ENCODE measurements around the gene UTP25. TPM values are rescaled to one million over a fixed set of nuclear protein-coding genes. Genes with fewer than 3 reads are reported as not detected.

The UTP25 gene
- total RNA-seq, 1 experiment from 2014 or later = 14.3 TPM

DNA sequence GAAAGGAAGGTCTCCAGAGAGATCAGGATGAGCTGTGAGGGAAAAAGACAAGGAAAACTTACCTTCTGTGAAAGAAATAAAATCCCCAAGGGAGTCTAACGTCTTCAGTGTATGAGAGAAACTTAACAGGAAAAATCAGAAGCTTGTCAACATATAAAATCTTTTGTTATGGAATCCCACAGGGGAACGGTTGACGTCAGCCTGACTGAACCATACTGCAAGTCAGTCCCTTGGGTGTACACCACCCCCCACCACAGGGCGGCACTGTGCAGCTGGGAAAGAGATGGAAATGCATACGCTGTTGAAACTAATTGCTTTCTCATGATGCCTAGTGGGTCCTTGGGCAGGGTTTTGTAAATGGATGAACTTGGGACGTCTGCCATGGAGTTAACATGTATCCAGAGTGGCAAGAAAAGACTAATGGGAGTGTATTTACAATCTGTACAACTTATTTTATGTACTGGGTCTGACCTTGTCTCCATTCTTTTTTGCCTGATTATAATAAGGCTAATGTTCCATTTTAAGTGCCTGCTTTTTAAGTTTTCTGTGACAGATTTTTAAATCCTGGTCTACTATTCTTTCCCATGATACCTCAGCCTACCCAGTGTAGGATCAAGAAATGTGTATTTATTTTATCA is 22.7 kb downstream of the UTP25 start:
- BruUV-seq (replicated peaks) = no TSS peak
- peak; percentile 89 for DNase-seq
- Histone ChIP-seq H3K36me3 (ENCODE audit: low read depth, low read length) (peaks cover 63% of the 10 kb centered on the region), H3K9me3 (ENCODE audit: low read length) (no peaks in the 10 kb centered on the region), H3K27me3 (ENCODE audit: low read length) (no peaks in the 10 kb centered on the region), H3K4me3 (ENCODE audit: low read length) (no peak overlapping the region), H3K9ac (ENCODE audit: low read length) (no peak overlapping the region), H3K4me2 (ENCODE audit: low read length) (no peak overlapping the region), H3K27ac (ENCODE audit: low read length) (peak overlapping the region; percentile 15; the same call in 1 of the 2 replicates), H2AFZ (ENCODE audit: low read length) (no peak overlapping the region), H3K79me2 (ENCODE audit: low read length) (no peaks in the 10 kb centered on the region; the same call in 1 of the 2 replicates), H3K4me1 (ENCODE audit: insufficient read depth, low read length) (no peaks in the 10 kb centered on the region), H4K20me1 (ENCODE audit: low read length) (no peaks in the 10 kb centered on the region), H3F3A (ENCODE audit: low read length, unreplicated experiment) (peaks cover 6% of the 10 kb centered on the region), H3K9me2 (replicated peaks; ENCODE audit: low read length) (no peaks in the 10 kb centered on the region)
- intact Hi-C loops (cut with micrococcal nuclease) = no loop called here
- TF ChIP-seq, protein P1, sequence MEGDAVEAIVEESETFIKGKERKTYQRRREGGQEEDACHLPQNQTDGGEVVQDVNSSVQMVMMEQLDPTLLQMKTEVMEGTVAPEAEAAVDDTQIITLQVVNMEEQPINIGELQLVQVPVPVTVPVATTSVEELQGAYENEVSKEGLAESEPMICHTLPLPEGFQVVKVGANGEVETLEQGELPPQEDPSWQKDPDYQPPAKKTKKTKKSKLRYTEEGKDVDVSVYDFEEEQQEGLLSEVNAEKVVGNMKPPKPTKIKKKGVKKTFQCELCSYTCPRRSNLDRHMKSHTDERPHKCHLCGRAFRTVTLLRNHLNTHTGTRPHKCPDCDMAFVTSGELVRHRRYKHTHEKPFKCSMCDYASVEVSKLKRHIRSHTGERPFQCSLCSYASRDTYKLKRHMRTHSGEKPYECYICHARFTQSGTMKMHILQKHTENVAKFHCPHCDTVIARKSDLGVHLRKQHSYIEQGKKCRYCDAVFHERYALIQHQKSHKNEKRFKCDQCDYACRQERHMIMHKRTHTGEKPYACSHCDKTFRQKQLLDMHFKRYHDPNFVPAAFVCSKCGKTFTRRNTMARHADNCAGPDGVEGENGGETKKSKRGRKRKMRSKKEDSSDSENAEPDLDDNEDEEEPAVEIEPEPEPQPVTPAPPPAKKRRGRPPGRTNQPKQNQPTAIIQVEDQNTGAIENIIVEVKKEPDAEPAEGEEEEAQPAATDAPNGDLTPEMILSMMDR (conservative IDR thresholded peaks at IDR 0.05; ENCODE audit: low read depth, low read length) = peak; percentile 97
- TF ChIP-seq EZH2phosphoT487 (IDR thresholded peaks at IDR 0.05; ENCODE audit: borderline replicate concordance, low read length) (no peak), EZH2 (IDR thresholded peaks at IDR 0.05; ENCODE audit: low read length, unreplicated experiment) (no peak)
- CTCF ChIA-PET = interaction anchor here (0.6 to 1.0 kb wide), 5 partner anchors 10 to 138 kb away, joined by 3 to 9 read pairs (median 3); no protein-coding TSS in a partner anchor
- POLR2A ChIA-PET (ENCODE audit: unreplicated experiment) = no interaction called here
- ATAC-seq = peak; percentile 99

DNA sequence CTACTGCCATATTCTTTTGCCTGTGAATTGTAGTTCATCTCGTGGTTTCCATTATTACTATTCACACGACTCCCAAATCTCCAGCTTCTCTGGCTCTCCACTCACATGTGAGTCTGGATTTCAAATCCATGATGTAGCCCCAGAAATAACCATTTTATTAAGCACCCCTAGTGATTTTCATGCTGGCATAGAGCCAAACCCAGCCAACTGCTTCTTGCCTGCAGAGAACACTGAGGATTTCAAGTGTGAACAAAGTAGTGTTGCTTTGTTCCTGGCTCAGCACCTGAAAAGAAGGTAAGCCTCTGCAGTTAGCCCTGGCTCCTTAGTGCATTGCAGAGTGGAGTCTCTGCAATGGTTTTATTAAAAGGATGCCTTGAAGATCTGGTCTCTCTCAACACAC is 25.9 kb downstream of the UTP25 start:
- no peaks in the 10 kb centered on the region for H3K9me3 ChIP-seq (ENCODE audit: low read length)
- no peak for DNase-seq
- ATAC-seq = no peak
- no peaks in the 10 kb centered on the region for H3K9me2 ChIP-seq (replicated peaks; ENCODE audit: low read length)
- no peaks in the 10 kb centered on the region for H4K20me1 ChIP-seq (ENCODE audit: low read length)
- H3K4me1 ChIP-seq (ENCODE audit: insufficient read depth, low read length) = no peaks in the 10 kb centered on the region
- H3K4me3 ChIP-seq (ENCODE audit: low read length) = no peak overlapping the region
- peaks cover 40% of the 10 kb centered on the region for H3K36me3 ChIP-seq (ENCODE audit: low read depth, low read length)
- intact Hi-C loops (cut with micrococcal nuclease) = no loop called here
- H3K27me3 ChIP-seq (ENCODE audit: low read length) = no peaks in the 10 kb centered on the region
- no peak overlapping the region for H3K4me2 ChIP-seq (ENCODE audit: low read length)
- no peak overlapping the region for H3K27ac ChIP-seq (ENCODE audit: low read length)
- no peak overlapping the region for H3K9ac ChIP-seq (ENCODE audit: low read length)
- H3K79me2 ChIP-seq (ENCODE audit: low read length) = no peaks in the 10 kb centered on the region
- BruUV-seq (replicated peaks) = no TSS peak
- no peak overlapping the region for H2AFZ ChIP-seq (ENCODE audit: low read length)
- ChIA-PET POLR2A (ENCODE audit: unreplicated experiment) (no interaction called here), CTCF (interaction anchor here (1.1 kb wide), 1 partner anchor 30 kb away, joined by 3 read pairs; no protein-coding TSS in a partner anchor)
- H3F3A ChIP-seq (ENCODE audit: low read length, unreplicated experiment) = peaks cover 6% of the 10 kb centered on the region
- TF ChIP-seq EZH2phosphoT487 (IDR thresholded peaks at IDR 0.05; ENCODE audit: borderline replicate concordance, low read length) = no peak
- TF ChIP-seq, protein P1 (conservative IDR thresholded peaks at IDR 0.05; ENCODE audit: low read depth, low read length) = no peak
- TF ChIP-seq EZH2 (IDR thresholded peaks at IDR 0.05; ENCODE audit: low read length, unreplicated experiment) = no peak

DNA sequence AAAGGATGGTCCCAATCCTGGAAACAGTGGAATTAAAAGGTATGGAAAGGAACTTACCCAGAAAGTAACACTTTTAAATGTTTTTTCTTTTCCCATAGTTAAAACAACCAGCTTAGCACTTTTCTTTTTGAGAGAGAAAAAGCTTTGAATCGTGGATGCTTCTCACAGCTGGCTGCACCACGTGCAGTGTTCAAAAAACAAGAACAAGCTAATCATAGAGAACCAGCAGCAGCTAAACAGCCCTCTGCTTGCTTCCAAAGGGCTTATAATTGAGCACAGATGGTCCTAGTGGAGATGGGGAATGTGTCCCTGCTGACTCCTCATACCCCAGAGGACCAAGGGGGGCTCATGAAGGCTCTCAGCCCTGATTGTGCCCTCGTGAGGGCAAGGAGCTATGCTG is 26.4 kb downstream of the UTP25 start:
- H2AFZ ChIP-seq (ENCODE audit: low read length) = no peak overlapping the region
- no peak overlapping the region for H3K4me3 ChIP-seq (ENCODE audit: low read length)
- POLR2A ChIA-PET (ENCODE audit: unreplicated experiment) = no interaction called here
- H3K4me1 ChIP-seq (ENCODE audit: insufficient read depth, low read length) = no peaks in the 10 kb centered on the region
- no peaks in the 10 kb centered on the region for H3K9me3 ChIP-seq (ENCODE audit: low read length)
- intact Hi-C loops (cut with micrococcal nuclease) = no loop called here
- H4K20me1 ChIP-seq (ENCODE audit: low read length) = no peaks in the 10 kb centered on the region
- TF ChIP-seq, protein P1 (conservative IDR thresholded peaks at IDR 0.05; ENCODE audit: low read depth, low read length) = no peak
- TF ChIP-seq EZH2 (IDR thresholded peaks at IDR 0.05; ENCODE audit: low read length, unreplicated experiment) (no peak), EZH2phosphoT487 (IDR thresholded peaks at IDR 0.05; ENCODE audit: borderline replicate concordance, low read length) (no peak)
- BruUV-seq (replicated peaks) = no TSS peak
- no peaks in the 10 kb centered on the region for H3K79me2 ChIP-seq (ENCODE audit: low read length)
- CTCF ChIA-PET = interaction anchor here (1.1 kb wide), 1 partner anchor 31 kb away, joined by 3 read pairs; no protein-coding TSS in a partner anchor
- H3K27ac ChIP-seq (ENCODE audit: low read length) = no peak overlapping the region
- H3K27me3 ChIP-seq (ENCODE audit: low read length) = no peaks in the 10 kb centered on the region
- peaks cover 40% of the 10 kb centered on the region for H3K36me3 ChIP-seq (ENCODE audit: low read depth, low read length)
- no peaks in the 10 kb centered on the region for H3K9me2 ChIP-seq (replicated peaks; ENCODE audit: low read length)
- DNase-seq (no peak), ATAC-seq (no peak)
- H3K9ac ChIP-seq (ENCODE audit: low read length) = no peak overlapping the region
- no peak overlapping the region for H3K4me2 ChIP-seq (ENCODE audit: low read length)
- peaks cover 6% of the 10 kb centered on the region for H3F3A ChIP-seq (ENCODE audit: low read length, unreplicated experiment)
